ENCODE data around the gene TCF12. TPM values are rescaled to one million over a fixed set of nuclear protein-coding genes. Genes with fewer than 3 reads are reported as not detected.

The TCF12 gene
- total RNA-seq, 1 donor from 2014 or later = 112 TPM

GRCh38 chr15:57332326-57332725 lies 413.9 kb downstream of the TCF12 start:
- H3K4me2 ChIP-seq (ENCODE audit: low read length) = no peak overlapping the region
- H3K4me1 ChIP-seq (ENCODE audit: insufficient read depth, low read length) = peaks cover 37% of the 10 kb centered on the region
- TF ChIP-seq CTCF (IDR thresholded peaks at IDR 0.05; ENCODE audit: insufficient read depth, low read depth, low read length) (no peak), EZH2 (IDR thresholded peaks at IDR 0.05; ENCODE audit: insufficient read depth, low read length) (no peak)
- no peaks in the 10 kb centered on the region for H3K9me3 Mint-ChIP-seq (ENCODE audit: unreplicated experiment)
- no peaks in the 10 kb centered on the region for H3K27me3 Mint-ChIP-seq (ENCODE audit: low read depth, unreplicated experiment)
- no peaks in the 10 kb centered on the region for H3K9me3 ChIP-seq (ENCODE audit: insufficient read depth, low read depth, low read length)
- no peaks in the 10 kb centered on the region for H3K36me3 ChIP-seq (ENCODE audit: insufficient read depth, low read length)
- peaks cover 23% of the 10 kb centered on the region for H3K4me1 Mint-ChIP-seq (ENCODE audit: low read depth, unreplicated experiment)
- H3K79me2 ChIP-seq (ENCODE audit: insufficient read depth, low read length) = no peaks in the 10 kb centered on the region
- H3K9ac ChIP-seq (ENCODE audit: low read length) = no peak overlapping the region
- H3K27me3 ChIP-seq (ENCODE audit: insufficient read depth, low read length) = peaks cover 3% of the 10 kb centered on the region
- no peak overlapping the region for H3K4me3 ChIP-seq (ENCODE audit: insufficient read depth, low read depth, low read length)
- no peaks in the 10 kb centered on the region for H3K36me3 Mint-ChIP-seq (ENCODE audit: low read depth, unreplicated experiment)
- H2AFZ ChIP-seq (ENCODE audit: low read depth, low read length) = no peak overlapping the region
- no peak overlapping the region for H3K4me3 Mint-ChIP-seq (ENCODE audit: unreplicated experiment)
- H3K27ac Mint-ChIP-seq (ENCODE audit: unreplicated experiment) = no peak overlapping the region
- no peak overlapping the region for H3K27ac ChIP-seq (ENCODE audit: low read depth, low read length)
- no peak for DNase-seq (ENCODE audit: low read depth)
- no peaks in the 10 kb centered on the region for H4K20me1 ChIP-seq (ENCODE audit: insufficient read depth, low read length)
- no peak for FAIRE-seq

GRCh38 chr15:57333487-57333886 lies 415.0 kb downstream of the TCF12 start:
- peaks cover 31% of the 10 kb centered on the region for H3K4me1 ChIP-seq (ENCODE audit: insufficient read depth, low read length)
- no peaks in the 10 kb centered on the region for H3K36me3 ChIP-seq (ENCODE audit: insufficient read depth, low read length)
- FAIRE-seq (no peak), DNase-seq (ENCODE audit: low read depth) (peak; percentile 79)
- TF ChIP-seq CTCF (IDR thresholded peaks at IDR 0.05; ENCODE audit: insufficient read depth, low read depth, low read length) = no peak
- no peak for TF ChIP-seq EZH2 (IDR thresholded peaks at IDR 0.05; ENCODE audit: insufficient read depth, low read length)
- H3K36me3 Mint-ChIP-seq (ENCODE audit: low read depth, unreplicated experiment) = no peaks in the 10 kb centered on the region
- no peaks in the 10 kb centered on the region for H3K79me2 ChIP-seq (ENCODE audit: insufficient read depth, low read length)
- no peaks in the 10 kb centered on the region for H3K27me3 Mint-ChIP-seq (ENCODE audit: low read depth, unreplicated experiment)
- no peak overlapping the region for H2AFZ ChIP-seq (ENCODE audit: low read depth, low read length)
- H3K4me3 ChIP-seq (ENCODE audit: insufficient read depth, low read depth, low read length) = no peak overlapping the region
- no peaks in the 10 kb centered on the region for H3K9me3 Mint-ChIP-seq (ENCODE audit: unreplicated experiment)
- H4K20me1 ChIP-seq (ENCODE audit: insufficient read depth, low read length) = no peaks in the 10 kb centered on the region
- no peak overlapping the region for H3K9ac ChIP-seq (ENCODE audit: low read length)
- H3K27ac Mint-ChIP-seq (ENCODE audit: unreplicated experiment) = peak overlapping the region; percentile 69
- H3K27me3 ChIP-seq (ENCODE audit: insufficient read depth, low read length) = peaks cover 3% of the 10 kb centered on the region
- no peaks in the 10 kb centered on the region for H3K9me3 ChIP-seq (ENCODE audit: insufficient read depth, low read depth, low read length)
- no peak overlapping the region for H3K4me2 ChIP-seq (ENCODE audit: low read length)
- no peak overlapping the region for H3K27ac ChIP-seq (ENCODE audit: low read depth, low read length)
- peaks cover 22% of the 10 kb centered on the region for H3K4me1 Mint-ChIP-seq (ENCODE audit: low read depth, unreplicated experiment)
- H3K4me3 Mint-ChIP-seq (ENCODE audit: unreplicated experiment) = no peak overlapping the region

DNA sequence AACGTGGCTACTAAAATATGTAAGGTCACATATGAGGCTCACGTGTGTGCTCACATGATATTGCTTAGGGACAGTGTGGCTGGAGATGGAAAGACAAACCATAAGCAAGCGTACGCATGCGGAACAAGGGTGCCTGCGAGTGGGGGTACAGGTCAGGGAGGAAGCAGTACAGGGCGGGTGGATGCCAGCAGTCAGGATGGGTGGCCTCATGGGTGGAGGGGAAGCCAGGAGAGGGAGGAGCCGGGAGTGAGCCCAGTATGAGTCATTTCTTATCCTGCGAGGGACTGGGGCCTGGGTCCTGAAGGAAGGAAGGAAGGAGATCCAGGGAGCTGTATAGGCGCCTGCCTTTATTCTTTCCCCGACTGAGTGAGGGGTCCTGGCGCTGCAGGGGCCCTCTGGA lies 415.8 kb downstream of the TCF12 start:
- Mint-ChIP-seq H3K27ac (ENCODE audit: unreplicated experiment) (peak overlapping the region; percentile 60), H3K4me3 (ENCODE audit: unreplicated experiment) (peak overlapping the region; percentile 60), H3K9me3 (ENCODE audit: unreplicated experiment) (no peaks in the 10 kb centered on the region), H3K4me1 (ENCODE audit: low read depth, unreplicated experiment) (peaks cover 21% of the 10 kb centered on the region), H3K36me3 (ENCODE audit: low read depth, unreplicated experiment) (no peaks in the 10 kb centered on the region), H3K27me3 (ENCODE audit: low read depth, unreplicated experiment) (no peaks in the 10 kb centered on the region)
- Histone ChIP-seq H3K36me3 (ENCODE audit: insufficient read depth, low read length) (no peaks in the 10 kb centered on the region), H3K27me3 (ENCODE audit: insufficient read depth, low read length) (peaks cover 3% of the 10 kb centered on the region), H3K4me3 (ENCODE audit: insufficient read depth, low read depth, low read length) (no peak overlapping the region), H3K4me2 (ENCODE audit: low read length) (peak overlapping the region; percentile 44), H3K27ac (ENCODE audit: low read depth, low read length) (no peak overlapping the region), H2AFZ (ENCODE audit: low read depth, low read length) (no peak overlapping the region), H3K4me1 (ENCODE audit: insufficient read depth, low read length) (peaks cover 25% of the 10 kb centered on the region), H3K79me2 (ENCODE audit: insufficient read depth, low read length) (no peaks in the 10 kb centered on the region), H3K9ac (ENCODE audit: low read length) (no peak overlapping the region), H4K20me1 (ENCODE audit: insufficient read depth, low read length) (no peaks in the 10 kb centered on the region), H3K9me3 (ENCODE audit: insufficient read depth, low read depth, low read length) (no peaks in the 10 kb centered on the region)
- peak; percentile 43 for DNase-seq (ENCODE audit: low read depth)
- TF ChIP-seq CTCF (IDR thresholded peaks at IDR 0.05; ENCODE audit: insufficient read depth, low read depth, low read length) (no peak), EZH2 (IDR thresholded peaks at IDR 0.05; ENCODE audit: insufficient read depth, low read length) (no peak)
- FAIRE-seq = no peak
